Activated naive CD4-positive, alpha-beta T cell treated with anti-CD3 and anti-CD28 coated beads, Interleukin-2, amount 10 ng/mL, durations not matched to agents 5 hours and 36 hours (primary cell): ENCODE results near the gene PPOX. TPM values are rescaled to one million over a fixed set of nuclear protein-coding genes. Genes with fewer than 3 reads are reported as not detected.

Experiments used
- total RNA-seq, 2 experiments: library from RNA; stranded (reverse); gene quantifications; one replicate each; pipeline ENCODE4 v1.2.3, GENCODE V29; 2021

The PPOX gene
- total RNA-seq: 10 to 100 TPM; 35.8 to 39.2 TPM

GRCh38 chr1:161165742-161166668 lies at the start of gene PPOX:
PPOX (plus strand) TSS chr1:161166426; CDS start chr1:161166848, 422 bp downstream.

GRCh38 chr1:161117759-161118581 lies 48.3 kb upstream of the PPOX start, which contains the start of the genes NIT1 and PFDN2:
NIT1 (plus strand) TSS chr1:161118105; CDS start chr1:161118177, 72 bp downstream.
PFDN2 (minus strand) TSS chr1:161118037; CDS start chr1:161118026, 11 bp downstream.

GRCh38 chr1:161132410-161133219 lies 33.6 kb upstream of the PPOX start, which contains the start of gene DEDD:
DEDD (minus strand) TSS chr1:161132667; CDS start chr1:161124462, 8,205 bp downstream.

DNA sequence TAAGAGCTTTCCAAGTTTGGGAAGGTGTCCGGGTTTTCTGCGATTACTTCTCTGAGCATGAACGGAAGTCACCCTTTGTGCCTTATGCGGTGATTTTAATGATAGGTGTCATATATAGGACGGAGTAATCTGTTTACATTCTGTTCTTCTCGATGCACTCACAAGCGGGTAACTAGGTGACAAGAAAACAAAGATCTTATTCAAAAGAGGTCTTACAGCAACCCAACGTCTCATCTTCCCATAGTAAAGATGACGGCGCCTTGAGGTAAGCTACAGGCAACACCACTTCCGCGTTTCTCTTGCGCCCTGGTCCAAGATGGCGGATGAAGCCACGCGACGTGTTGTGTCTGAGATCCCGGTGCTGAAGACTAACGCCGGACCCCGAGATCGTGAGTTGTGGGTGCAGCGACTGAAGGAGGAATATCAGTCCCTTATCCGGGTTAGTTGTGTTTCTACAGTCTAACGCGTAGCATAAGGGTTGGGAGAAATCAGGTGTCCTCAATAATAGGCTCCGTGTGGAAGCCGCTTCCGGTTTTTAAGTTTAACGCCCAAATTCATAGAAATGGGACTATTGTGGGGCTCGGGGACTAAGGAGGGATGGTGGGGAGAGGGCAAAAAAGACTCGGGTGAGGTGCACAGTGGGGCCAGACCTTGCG lies 12.4 kb upstream of the PPOX start, which contains the start of gene UFC1:
UFC1 (plus strand) TSS at position 297 of the 656 bp plus-strand sequence; CDS start at position 317, 20 bp downstream.

DNA sequence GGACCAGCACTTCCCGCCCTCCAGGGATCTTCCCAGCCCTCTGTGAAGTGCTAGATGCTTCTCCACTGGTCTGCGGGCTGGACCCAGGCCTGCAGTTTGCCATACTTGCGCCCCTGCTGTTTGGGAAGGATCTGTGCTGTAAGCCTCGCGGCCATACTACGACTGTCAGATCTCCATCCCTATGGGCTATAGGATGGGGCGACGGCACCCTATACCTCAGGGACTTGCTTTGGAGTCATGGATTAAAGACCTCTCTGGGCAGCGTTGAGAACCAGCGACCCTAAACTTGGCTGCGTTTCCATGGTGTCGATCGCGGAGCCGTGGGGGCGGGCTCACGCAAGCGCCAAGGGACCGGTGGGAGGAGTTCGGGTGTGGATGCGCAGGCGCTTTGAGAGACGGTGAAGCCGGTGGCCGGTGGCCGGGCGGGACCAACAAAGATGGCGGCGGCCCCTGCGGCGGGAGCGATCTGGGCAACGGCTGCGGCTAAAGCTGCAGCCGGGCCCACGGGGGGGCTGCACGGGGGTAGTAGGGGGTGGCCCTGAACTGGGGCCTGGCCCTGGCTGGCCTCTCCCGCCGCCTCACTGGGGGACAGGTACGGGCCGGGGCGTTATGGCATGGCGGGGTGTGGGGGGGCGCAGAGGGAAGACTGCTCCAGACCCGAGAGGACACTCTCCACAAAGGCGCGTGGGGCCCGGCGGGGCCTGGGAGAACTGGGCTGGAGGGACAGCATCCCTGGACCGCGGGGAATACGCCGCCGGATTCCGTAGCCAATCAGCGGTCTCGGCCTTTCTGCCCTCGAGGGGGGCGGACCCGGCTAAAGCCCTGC lies 6.9 kb upstream of the PPOX start, which contains the start of gene USP21:
USP21 (plus strand) TSS at position 414 of the 826 bp plus-strand sequence. CDS start 1,141 bp downstream, outside the sequence.

GRCh38 chr1:161177112-161177935 lies 11.1 kb downstream of the PPOX start, which contains the start of gene B4GALT3:
B4GALT3 (minus strand) TSS chr1:161177507; CDS start chr1:161176060, 1,447 bp downstream.

GRCh38 chr1:161198897-161199431 lies 32.7 kb downstream of the PPOX start, which contains the start of gene ADAMTS4:
ADAMTS4 (minus strand) TSS chr1:161199054; CDS start chr1:161198627, 427 bp downstream.

DNA sequence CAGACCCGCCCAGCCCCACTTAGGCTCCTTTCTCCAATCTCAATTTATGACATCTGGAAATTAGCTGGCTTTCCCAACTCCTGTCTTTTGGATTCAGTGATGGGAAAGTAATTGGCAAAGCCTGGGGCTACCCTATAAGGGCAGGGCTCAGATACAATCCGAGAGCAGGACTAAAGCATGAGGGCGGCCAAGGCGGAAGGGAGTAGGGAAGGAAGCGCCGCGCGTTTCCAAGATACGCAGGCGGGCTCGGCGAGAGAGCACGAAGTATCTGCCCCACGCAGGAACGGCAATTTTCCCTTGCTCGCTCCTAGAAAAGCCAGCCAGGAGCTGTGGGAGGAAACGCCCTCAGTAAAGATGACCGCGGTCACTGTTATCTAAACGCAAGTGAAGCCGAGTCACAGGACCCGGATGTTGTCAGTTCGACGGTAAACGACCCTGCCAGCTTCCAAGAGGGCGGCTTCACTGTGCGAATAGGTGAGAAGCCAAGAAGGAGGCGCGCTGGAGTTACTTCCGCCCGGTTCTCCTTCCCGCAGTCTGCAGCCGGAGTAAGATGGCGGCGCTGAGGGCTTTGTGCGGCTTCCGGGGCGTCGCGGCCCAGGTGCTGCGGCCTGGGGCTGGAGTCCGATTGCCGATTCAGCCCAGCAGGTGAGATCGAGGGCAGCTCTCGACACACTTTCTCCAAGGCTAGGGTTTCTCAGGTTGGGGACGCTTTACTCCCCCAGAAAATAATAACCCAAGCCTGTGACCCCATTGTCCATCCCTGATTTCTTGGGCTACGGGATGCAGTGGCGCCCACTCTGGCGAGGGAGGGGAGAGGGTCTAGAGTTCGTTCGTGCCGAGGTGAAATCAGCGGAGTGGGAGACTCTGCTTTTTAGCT lies 35.8 kb downstream of the PPOX start, which contains the start of gene NDUFS2:
NDUFS2 (plus strand) TSS at position 532 of the 877 bp plus-strand sequence; CDS start at position 551, 19 bp downstream.

GRCh38 chr1:161215076-161215475 lies 48.9 kb downstream of the PPOX start, which contains the start of gene FCER1G:
FCER1G (plus strand) TSS chr1:161215295; CDS start chr1:161215322, 27 bp downstream.

Other genes starting within 250 kb of the PPOX start
- not detected for gene ITLN2, start 211.6 kb upstream of the PPOX start, total RNA-seq
- 10 to 100 TPM; 16.2 to 20.7 TPM for gene F11R, start 145.3 kb upstream of the PPOX start, total RNA-seq
- gene TSTD1, start 127.5 kb upstream of the PPOX start, total RNA-seq: 10 to 100 TPM; 60.7 to 63.0 TPM
- gene USF1, start 120.4 kb upstream of the PPOX start, total RNA-seq: 10 to 100 TPM; 62.5 to 63.9 TPM
- 100 to 1,000 TPM; 304 to 324 TPM for gene ARHGAP30, start 96.5 kb upstream of the PPOX start, total RNA-seq
- not detected for gene NECTIN4, start 76.9 kb upstream of the PPOX start, total RNA-seq
- gene KLHDC9, start 68.1 kb upstream of the PPOX start, total RNA-seq: under 1 TPM; 0.58 to 0.63 TPM
- gene PFDN2, start 48.4 kb upstream of the PPOX start, total RNA-seq: 10 to 100 TPM; 47.2 to 48.3 TPM
- gene NIT1, start 48.3 kb upstream of the PPOX start, total RNA-seq: 10 to 100 TPM; 38.3 to 39.0 TPM
- 10 to 100 TPM; 30.2 to 35.5 TPM for gene DEDD, start 33.8 kb upstream of the PPOX start, total RNA-seq
- 100 to 1,000 TPM; 123 to 125 TPM for gene UFC1, start 12.4 kb upstream of the PPOX start, total RNA-seq
- gene USP21, start 6.9 kb upstream of the PPOX start, total RNA-seq: 10 to 100 TPM; 31.2 to 35.6 TPM
- gene B4GALT3, start 11.1 kb downstream of the PPOX start, total RNA-seq: 10 to 100 TPM; 43.6 to 52.2 TPM
- gene ADAMTS4, start 32.6 kb downstream of the PPOX start, total RNA-seq: 1 to 10 TPM; 1.8 to 1.9 TPM
- gene NDUFS2, start 35.9 kb downstream of the PPOX start, total RNA-seq: 10 to 100 TPM; 82.5 to 90.4 TPM
- 1 to 10 TPM; 2.7 to 2.9 TPM for gene FCER1G, start 48.9 kb downstream of the PPOX start, total RNA-seq
- gene APOA2, start 57.2 kb downstream of the PPOX start, total RNA-seq: not detected
- gene TOMM40L, start 59.6 kb downstream of the PPOX start, total RNA-seq: 10 to 100 TPM; 19.6 to 20.4 TPM
- gene NR1I3, start 71.8 kb downstream of the PPOX start, total RNA-seq: not detected
- under 1 TPM; 0.26 to 0.71 TPM for gene PCP4L1, start 92.3 kb downstream of the PPOX start, total RNA-seq
- 1 to 10 TPM; 4.8 to 6.1 TPM for gene MPZ, start 143.5 kb downstream of the PPOX start, total RNA-seq
- 100 to 1,000 TPM; 148 to 153 TPM for gene SDHC, start 148.0 kb downstream of the PPOX start, total RNA-seq
- gene CFAP126, start 201.4 kb downstream of the PPOX start, total RNA-seq: not detected